ENCODE measurements around the gene DLGAP3.

GRCh38 chr1:34874296-34874952, 55.0 kb downstream of the DLGAP3 start:
- TF ChIP-seq ZGPAT (CRISPR knock-in tag; IDR thresholded peaks at IDR 0.05) (no peak), EZH2 (conservative IDR thresholded peaks at IDR 0.05; ENCODE audit: low read depth, low read length) (no peak), ZNF143 (CRISPR knock-in tag; IDR thresholded peaks at IDR 0.05) (no peak)

Data from HepG2 (cell line).